MM.1S (cell line): ENCODE measurements around the gene ARL15.

Source experiments
- DNase-seq: peaks from one replicate; pipeline ENCODE4 v3.0.0-alpha.2; 2015
- H2AFZ ChIP-seq: fragments of 300-600 bp; sonication (generic); 2 replicates; pipeline ENCODE4 v1.6.0; 2016; ENCODE audit warnings: antibody characterized with exemption, low read length
- H3F3A ChIP-seq: fragments of 300-600 bp; sonication (generic); 2 replicates; pipeline ENCODE4 v1.6.1; 2016; ENCODE audit warnings: mild to moderate bottlenecking, antibody characterized with exemption, low read length, moderate library complexity, mixed read lengths; ENCODE audit not compliant: insufficient read depth
- H3K27ac ChIP-seq: fragments of 300-600 bp; sonication (generic); 2 replicates; pipeline ENCODE4 v1.5.1; 2016; ENCODE audit warnings: mild to moderate bottlenecking, low read length
- H3K27me3 ChIP-seq: fragments of 300-600 bp; sonication (generic); replicated peaks from 2 replicates; pipeline ENCODE4 v1.6.0; 2016; ENCODE audit warnings: low read length; ENCODE audit not compliant: insufficient read depth
- H3K36me3 ChIP-seq: fragments of 300-600 bp; sonication (generic); replicated peaks from 2 replicates; pipeline ENCODE4 v1.6.1; 2016; ENCODE audit warnings: mild to moderate bottlenecking, low read length, mixed read lengths; ENCODE audit not compliant: insufficient read depth
- H3K4me1 ChIP-seq: fragments of 300-600 bp; sonication (generic); 2 replicates; pipeline ENCODE4 v1.6.1; 2016; ENCODE audit warnings: low read length, mixed read lengths
- H3K4me2 ChIP-seq: fragments of 300-600 bp; sonication (generic); 2 replicates; pipeline ENCODE4 v1.6.0; 2016; ENCODE audit warnings: low read depth, low read length
- H3K4me3 ChIP-seq: fragments of 300-600 bp; sonication (generic); 2 replicates; pipeline ENCODE4 v1.5.1; 2016; ENCODE audit warnings: low read length, mixed read lengths
- H3K79me2 ChIP-seq: fragments of 300-600 bp; sonication (generic); 2 replicates; pipeline ENCODE4 v1.6.1; 2016; ENCODE audit warnings: mixed run types, low read length, mixed read lengths
- H3K9ac ChIP-seq: fragments of 300-600 bp; sonication (generic); 2 replicates; pipeline ENCODE4 v1.6.1; 2016; ENCODE audit warnings: low read length, mixed read lengths
- H3K9me2 ChIP-seq: fragments of 300-600 bp; sonication (generic); replicated peaks from 2 replicates; pipeline ENCODE4 v1.6.1; 2016; ENCODE audit warnings: mild to moderate bottlenecking, low read length, mixed read lengths; ENCODE audit not compliant: insufficient read depth
- H3K9me3 ChIP-seq: fragments of 300-600 bp; sonication (generic); replicated peaks from 2 replicates; pipeline ENCODE4 v1.6.1; 2016; ENCODE audit warnings: mild to moderate bottlenecking, low read length, mixed read lengths; ENCODE audit not compliant: insufficient read depth
- H4K20me1 ChIP-seq: fragments of 300-600 bp; sonication (generic); 2 replicates; pipeline ENCODE4 v1.6.1; 2016; ENCODE audit warnings: mild to moderate bottlenecking, low read length, moderate library complexity, mixed read lengths; ENCODE audit not compliant: insufficient read depth
- CTCF ChIP-seq: fragments of 300-600 bp; sonication (generic); IDR thresholded peaks from 2 replicates; pipeline ENCODE4 v1.5.1; 2016; ENCODE audit warnings: antibody characterized with exemption, low read length, mixed read lengths
- EZH2 ChIP-seq: fragments of 300-600 bp; sonication (generic); optimal IDR thresholded peaks from 2 replicates; pipeline ENCODE3; 2017; ENCODE audit warnings: low read depth, mild to moderate bottlenecking, antibody characterized with exemption, low read length, mixed read lengths
- EZH2phosphoT487 ChIP-seq: fragments of 300-600 bp; sonication (generic); IDR thresholded peaks from 2 replicates; pipeline ENCODE4 v1.6.1; 2018; ENCODE audit warnings: antibody characterized with exemption, low read length

ARL15 gene

GRCh38 chr5:54073735-54074134, 236.6 kb downstream of the ARL15 start:
- H4K20me1 ChIP-seq: no peaks in the 10 kb centered on the region
- H3K79me2 ChIP-seq: no peaks in the 10 kb centered on the region
- no peaks in the 10 kb centered on the region for H3K27me3 ChIP-seq
- H3K4me2 ChIP-seq: no peak overlapping the region
- no peak overlapping the region for H3K4me3 ChIP-seq
- TF ChIP-seq EZH2 (no peak), EZH2phosphoT487 (no peak)
- H3K9me3 ChIP-seq: no peaks in the 10 kb centered on the region
- no peak overlapping the region for H3K9ac ChIP-seq
- no peaks in the 10 kb centered on the region for H3K36me3 ChIP-seq
- H3K9me2 ChIP-seq: no peaks in the 10 kb centered on the region
- no peak overlapping the region for H3K27ac ChIP-seq
- no peak overlapping the region for H2AFZ ChIP-seq
- no peak for DNase-seq
- no peaks in the 10 kb centered on the region for H3F3A ChIP-seq
- H3K4me1 ChIP-seq: no peaks in the 10 kb centered on the region

GRCh38 chr5:54073131-54073530, 237.2 kb downstream of the ARL15 start:
- H3K9ac ChIP-seq: no peak overlapping the region
- no peaks in the 10 kb centered on the region for H3K9me2 ChIP-seq
- no peak for DNase-seq
- H2AFZ ChIP-seq: no peak overlapping the region
- no peak overlapping the region for H3K4me2 ChIP-seq
- H3F3A ChIP-seq: no peaks in the 10 kb centered on the region
- no peaks in the 10 kb centered on the region for H3K4me1 ChIP-seq
- TF ChIP-seq CTCF (no peak), EZH2phosphoT487 (no peak), EZH2 (no peak)
- H3K27me3 ChIP-seq: no peaks in the 10 kb centered on the region
- no peaks in the 10 kb centered on the region for H4K20me1 ChIP-seq
- no peaks in the 10 kb centered on the region for H3K9me3 ChIP-seq
- H3K4me3 ChIP-seq: no peak overlapping the region
- no peak overlapping the region for H3K27ac ChIP-seq
- H3K79me2 ChIP-seq: no peaks in the 10 kb centered on the region
- H3K36me3 ChIP-seq: no peaks in the 10 kb centered on the region

- Histone ChIP-seq H3K4me1 (no peaks in the 10 kb centered on the region), H3F3A (no peaks in the 10 kb centered on the region), H3K9me3 (no peaks in the 10 kb centered on the region), H4K20me1 (no peaks in the 10 kb centered on the region), H3K79me2 (no peaks in the 10 kb centered on the region), H3K9ac (no peak overlapping the region), H3K4me2 (no peak overlapping the region), H3K36me3 (no peaks in the 10 kb centered on the region), H2AFZ (no peak overlapping the region), H3K4me3 (no peak overlapping the region), H3K27me3 (no peaks in the 10 kb centered on the region), H3K9me2 (no peaks in the 10 kb centered on the region), H3K27ac (no peak overlapping the region)
- DNase-seq: no peak
- no peak for TF ChIP-seq EZH2phosphoT487
Observed at GRCh38 chr5:54066433-54066832, 243.9 kb downstream of the ARL15 start.

- no peak for DNase-seq
- no peak overlapping the region for H3K27ac ChIP-seq
- H4K20me1 ChIP-seq: no peaks in the 10 kb centered on the region
- TF ChIP-seq EZH2phosphoT487 (no peak), EZH2 (no peak), CTCF (no peak)
- H3K27me3 ChIP-seq: no peaks in the 10 kb centered on the region
- H3K79me2 ChIP-seq: no peaks in the 10 kb centered on the region
- H3K4me3 ChIP-seq: no peak overlapping the region
- no peaks in the 10 kb centered on the region for H3K9me2 ChIP-seq
- H3K4me2 ChIP-seq: no peak overlapping the region
- no peaks in the 10 kb centered on the region for H3F3A ChIP-seq
- H2AFZ ChIP-seq: no peak overlapping the region
- H3K9me3 ChIP-seq: no peaks in the 10 kb centered on the region
- no peaks in the 10 kb centered on the region for H3K36me3 ChIP-seq
- no peak overlapping the region for H3K9ac ChIP-seq
- no peaks in the 10 kb centered on the region for H3K4me1 ChIP-seq
Observed at GRCh38 chr5:54063817-54064216, 246.6 kb downstream of the ARL15 start.
